Karpas-422 (cell line): Measurements from ENCODE around the gene NEDD4L. TPM values are rescaled to one million over a fixed set of nuclear protein-coding genes. Genes with fewer than 3 reads are reported as not detected.

Source experiments
- DNase-seq: peaks from one replicate; pipeline ENCODE4 v3.0.0-alpha.2; 2015
- H2AFZ ChIP-seq: fragments of 200-600 bp; sonication (generic); 2 replicates; pipeline ENCODE4 v1.6.1; 2014; ENCODE audit warnings: antibody characterized with exemption, low read length, mixed read lengths
- H3K27ac ChIP-seq: fragments of 200-600 bp; sonication (generic); 2 replicates; pipeline ENCODE4 v1.5.1; 2014; ENCODE audit warnings: mild to moderate bottlenecking, low read length, moderate library complexity
- H3K27me3 ChIP-seq: fragments of 200-600 bp; sonication (generic); 2 replicates; pipeline ENCODE4 v1.6.1; 2014; ENCODE audit warnings: low read length, mixed read lengths
- H3K36me3 ChIP-seq: fragments of 200-600 bp; sonication (generic); 2 replicates; pipeline ENCODE4 v1.6.1; 2014; ENCODE audit warnings: low read length, mixed read lengths; ENCODE audit not compliant: insufficient read depth
- H3K4me1 ChIP-seq: fragments of 200-600 bp; sonication (generic); 2 replicates; pipeline ENCODE4 v1.6.1; 2014; ENCODE audit warnings: mild to moderate bottlenecking, low read length, mixed read lengths
- H3K4me2 ChIP-seq: fragments of 200-600 bp; sonication (generic); 2 replicates; pipeline ENCODE4 v1.6.1; 2014; ENCODE audit warnings: low read length, low read depth, mild to moderate bottlenecking; ENCODE audit not compliant: poor library complexity, severe bottlenecking
- H3K4me3 ChIP-seq: fragments of 200-600 bp; sonication (generic); 2 replicates; pipeline ENCODE4 v1.5.1; 2014; ENCODE audit warnings: mild to moderate bottlenecking, antibody characterized with exemption, low read length, mixed read lengths
- H3K79me2 ChIP-seq: fragments of 200-600 bp; sonication (generic); 2 replicates; pipeline ENCODE4 v1.6.1; 2014; ENCODE audit warnings: mild to moderate bottlenecking, low read length, mixed read lengths
- H3K9ac ChIP-seq: fragments of 200-600 bp; sonication (generic); 2 replicates; pipeline ENCODE4 v1.6.0; 2014; ENCODE audit warnings: low read length
- H3K9me2 ChIP-seq: fragments of 200-600 bp; sonication (generic), shearing (Covaris generic); replicated peaks from 2 replicates; pipeline ENCODE4 v1.6.0; 2014; ENCODE audit warnings: mild to moderate bottlenecking, low read length, moderate library complexity; ENCODE audit not compliant: insufficient read depth
- H3K9me3 ChIP-seq: fragments of 300-700, 200-600 bp; sonication (generic); 2 replicates; pipeline ENCODE4 v1.6.1; 2014; ENCODE audit warnings: low read length, mixed read lengths
- H4K20me1 ChIP-seq: fragments of 200-600 bp; sonication (generic); 2 replicates; pipeline ENCODE4 v1.6.1; 2014; ENCODE audit warnings: mild to moderate bottlenecking, antibody characterized with exemption, low read length, low read depth; ENCODE audit not compliant: insufficient read depth
- total RNA-seq: library from RNA; depleted of rRNA; stranded (reverse); fragments of >200 nt; shearing (Covaris generic); gene quantifications from 2 replicates; pipeline ENCODE4 v1.2.3, GENCODE V29; 2014; ENCODE audit warnings: low replicate concordance

NEDD4L gene
- total RNA-seq, 1 experiment from 2014 or later: 17.1 TPM

DNA sequence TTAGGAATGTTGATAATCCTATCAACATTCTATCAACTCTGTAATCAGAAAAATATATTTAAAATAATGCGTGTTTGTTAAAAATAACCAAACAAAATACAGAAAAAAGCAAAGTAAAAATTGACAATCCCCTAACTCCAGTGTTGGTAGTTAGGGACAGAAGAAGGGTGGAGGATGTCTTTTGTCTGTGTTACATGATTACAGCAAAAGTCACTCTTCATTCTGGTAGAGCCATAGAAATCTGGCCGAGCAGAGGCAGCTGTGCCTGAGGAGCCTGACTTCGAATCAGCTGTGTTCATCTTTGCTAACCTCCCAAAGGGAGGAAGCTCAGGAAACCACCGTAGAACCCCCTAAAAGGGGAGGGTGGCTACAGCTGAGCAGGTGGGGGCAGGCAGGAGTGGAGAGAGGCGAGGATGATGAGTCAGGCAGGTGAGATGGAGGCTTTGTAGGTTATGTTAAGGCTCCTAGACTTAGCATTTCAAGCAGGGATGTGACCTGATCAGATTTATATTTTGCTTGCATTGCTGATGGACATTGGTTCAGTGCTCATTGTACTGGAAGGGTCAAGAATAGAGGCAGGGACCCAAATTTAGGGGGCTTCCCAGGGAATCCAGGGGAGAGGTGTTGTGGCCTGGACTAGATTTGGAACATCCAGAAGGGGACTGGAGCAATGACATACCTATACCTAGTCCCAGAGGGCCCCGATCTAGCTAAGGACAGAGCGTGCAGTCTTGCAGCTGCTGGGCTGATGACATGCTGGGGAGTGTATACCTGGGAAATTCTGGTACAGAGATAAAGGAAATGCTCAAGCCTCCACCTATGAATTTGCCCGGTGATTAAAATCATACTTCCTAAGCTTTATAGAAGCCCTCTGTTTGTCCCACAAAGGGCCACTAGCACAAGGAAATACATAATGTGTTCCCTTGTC lies 95.7 kb downstream of the NEDD4L start:
- H3K4me1 ChIP-seq: peaks cover 4% of the 10 kb centered on the region; the same call in 1 of the 2 replicates
- H3K9ac ChIP-seq: no peak overlapping the region
- H3K36me3 ChIP-seq: no peaks in the 10 kb centered on the region
- no peak overlapping the region for H2AFZ ChIP-seq
- H3K4me3 ChIP-seq: no peak overlapping the region
- H3K9me2 ChIP-seq: no peaks in the 10 kb centered on the region
- no peak overlapping the region for H3K27ac ChIP-seq
- H3K9me3 ChIP-seq: no peaks in the 10 kb centered on the region
- H3K4me2 ChIP-seq: no peak overlapping the region
- no peak for DNase-seq
- no peaks in the 10 kb centered on the region for H3K79me2 ChIP-seq
- no peaks in the 10 kb centered on the region for H3K27me3 ChIP-seq
- peaks cover 40% of the 10 kb centered on the region for H4K20me1 ChIP-seq

DNA sequence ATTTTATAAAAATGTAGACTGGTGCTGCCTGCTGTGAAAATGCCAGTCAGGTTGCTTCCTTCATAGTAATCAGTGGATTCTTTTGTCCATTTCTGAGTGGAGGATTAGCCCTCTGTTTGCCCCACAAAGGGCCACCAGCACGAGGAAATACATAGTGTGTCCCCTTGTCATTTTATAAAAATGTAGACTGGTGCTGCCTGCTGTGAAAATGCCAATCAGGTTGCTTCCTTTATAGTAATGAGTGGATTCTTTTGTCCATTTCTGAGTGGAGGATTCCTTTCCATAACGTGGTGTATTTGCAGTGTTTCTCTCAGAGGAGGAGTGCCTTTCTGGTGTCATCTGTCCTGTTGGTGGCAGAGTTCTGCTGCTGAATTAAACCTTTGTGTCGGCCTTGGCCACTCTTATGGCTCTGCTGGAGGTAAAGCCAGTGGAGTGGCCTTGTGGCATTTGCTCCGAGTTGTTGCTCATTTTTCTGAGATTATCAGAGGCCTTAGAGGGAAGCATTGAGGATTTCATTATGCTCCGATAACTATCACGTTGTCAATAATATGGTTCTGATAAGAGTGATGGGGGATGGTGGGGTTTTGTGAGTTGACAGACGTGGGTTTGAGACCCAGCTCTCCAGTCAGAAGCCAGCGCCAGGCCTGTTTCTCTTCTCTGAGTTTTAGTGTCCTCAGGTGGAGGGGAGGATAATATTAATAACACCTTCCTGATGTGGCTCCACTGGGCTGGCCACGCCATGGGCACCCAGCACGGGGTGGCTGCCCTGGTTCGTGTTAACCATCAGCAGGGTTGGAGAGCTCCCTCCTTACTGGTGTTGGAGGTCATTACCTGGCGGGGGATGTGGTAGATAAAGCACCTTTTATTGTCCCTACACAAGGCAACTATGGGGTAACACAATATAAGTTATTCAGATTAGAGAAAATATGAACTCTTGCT lies 96.6 kb downstream of the NEDD4L start:
- Histone ChIP-seq H3K79me2 (no peaks in the 10 kb centered on the region), H3K9ac (no peak overlapping the region), H2AFZ (no peak overlapping the region)

DNA sequence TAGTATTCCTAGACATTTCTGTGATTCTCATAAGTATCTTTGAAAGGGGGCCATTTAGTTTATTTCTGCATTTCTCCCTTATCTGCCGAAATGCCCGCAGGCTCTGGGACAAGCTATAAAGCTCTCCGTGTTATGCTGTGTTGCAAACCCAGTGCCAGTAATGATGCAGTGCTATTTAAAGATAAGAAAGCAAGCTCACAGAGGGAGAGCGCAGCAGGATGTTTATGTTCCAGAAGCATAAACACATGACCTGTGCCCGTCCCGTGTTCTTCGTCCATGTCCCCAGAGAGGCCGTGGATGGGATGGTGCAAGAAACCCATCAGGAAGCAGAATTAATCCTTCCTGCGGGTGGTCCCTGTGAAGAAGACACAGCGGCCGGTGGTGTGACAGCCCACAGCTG lies 99.4 kb downstream of the NEDD4L start:
- Histone ChIP-seq H3K79me2 (no peaks in the 10 kb centered on the region), H3K9me3 (no peaks in the 10 kb centered on the region), H3K27me3 (no peaks in the 10 kb centered on the region), H4K20me1 (peaks cover 39% of the 10 kb centered on the region), H2AFZ (no peak overlapping the region), H3K36me3 (no peaks in the 10 kb centered on the region), H3K4me1 (peaks cover 13% of the 10 kb centered on the region), H3K27ac (no peak overlapping the region), H3K9ac (no peak overlapping the region), H3K9me2 (no peaks in the 10 kb centered on the region), H3K4me3 (no peak overlapping the region), H3K4me2 (no peak overlapping the region)
- no peak for DNase-seq

More for the DNA sequence above, 96.6 kb downstream of the NEDD4L start:
- Histone ChIP-seq H3K9me2 (no peaks in the 10 kb centered on the region), H3K27ac (no peak overlapping the region), H3K4me1 (peaks cover under 1% of the 10 kb centered on the region; the same call in 1 of the 2 replicates), H3K4me3 (no peak overlapping the region), H3K27me3 (no peaks in the 10 kb centered on the region), H3K4me2 (no peak overlapping the region), H4K20me1 (peaks cover 43% of the 10 kb centered on the region), H3K9me3 (no peaks in the 10 kb centered on the region), H3K36me3 (no peaks in the 10 kb centered on the region)
- DNase-seq: no peak

DNA sequence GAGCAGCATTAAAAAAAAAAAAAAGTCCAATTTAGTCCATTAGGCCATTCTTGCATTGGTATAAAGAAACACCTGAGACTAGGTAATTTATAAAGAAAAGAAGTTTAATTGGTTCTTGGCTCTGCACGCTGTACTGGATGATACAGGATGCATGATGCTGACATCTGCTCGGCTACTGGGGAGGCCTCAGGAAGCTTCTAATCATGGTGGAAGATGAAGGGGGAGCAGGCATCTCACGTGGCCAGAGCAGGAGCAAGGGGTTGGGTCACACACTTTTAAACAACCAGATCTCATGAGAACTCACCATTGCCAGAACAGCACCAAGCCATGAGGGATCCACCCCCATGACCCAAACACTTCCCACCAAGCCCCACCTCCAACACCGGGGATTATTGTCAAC lies 100.1 kb downstream of the NEDD4L start:
- Histone ChIP-seq H2AFZ (no peak overlapping the region), H3K4me2 (no peak overlapping the region), H3K4me3 (no peak overlapping the region), H3K4me1 (peaks cover 19% of the 10 kb centered on the region), H4K20me1 (peaks cover 46% of the 10 kb centered on the region), H3K27me3 (no peaks in the 10 kb centered on the region), H3K79me2 (no peaks in the 10 kb centered on the region), H3K9me2 (no peaks in the 10 kb centered on the region), H3K9me3 (no peaks in the 10 kb centered on the region), H3K9ac (no peak overlapping the region), H3K36me3 (no peaks in the 10 kb centered on the region), H3K27ac (no peak overlapping the region)
- DNase-seq: no peak

DNA sequence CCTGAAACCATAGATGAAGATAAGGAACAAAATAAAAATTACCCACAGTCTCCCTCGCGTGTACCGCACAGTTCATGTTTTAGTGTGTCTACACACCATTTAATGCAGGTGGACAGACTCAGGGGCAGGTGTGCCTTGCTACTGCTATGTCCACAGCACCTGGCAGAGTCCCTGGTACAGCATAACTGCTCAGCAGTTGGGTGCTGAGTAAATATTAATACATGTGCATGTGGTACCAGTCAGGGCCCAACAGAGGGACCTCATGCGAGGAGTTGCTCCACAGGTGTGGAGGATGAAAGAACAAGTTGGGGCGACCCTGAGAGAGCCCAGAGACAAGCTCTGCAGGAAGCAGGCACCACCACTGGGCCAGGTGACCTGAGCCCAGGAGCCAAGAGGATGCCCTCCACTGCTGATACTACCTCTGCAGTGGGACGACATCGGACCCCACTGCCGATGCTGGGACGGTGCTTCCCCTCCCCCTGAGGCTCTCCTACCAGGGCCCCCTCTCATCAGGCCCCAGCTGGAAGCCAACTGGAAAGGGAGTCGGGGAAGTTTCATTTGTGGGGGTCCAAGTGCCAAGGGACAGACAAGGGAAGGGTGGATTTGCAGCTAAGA lies 100.8 kb downstream of the NEDD4L start:
- no peaks in the 10 kb centered on the region for H3K27me3 ChIP-seq
- no peak overlapping the region for H3K4me2 ChIP-seq
- no peaks in the 10 kb centered on the region for H3K9me2 ChIP-seq
- no peak overlapping the region for H3K27ac ChIP-seq
- peaks cover 19% of the 10 kb centered on the region for H3K4me1 ChIP-seq
- no peak overlapping the region for H2AFZ ChIP-seq
- no peak overlapping the region for H3K4me3 ChIP-seq
- peaks cover 47% of the 10 kb centered on the region for H4K20me1 ChIP-seq
- no peaks in the 10 kb centered on the region for H3K9me3 ChIP-seq
- no peaks in the 10 kb centered on the region for H3K36me3 ChIP-seq
- no peak overlapping the region for H3K9ac ChIP-seq
- no peaks in the 10 kb centered on the region for H3K79me2 ChIP-seq
- DNase-seq: no peak

DNA sequence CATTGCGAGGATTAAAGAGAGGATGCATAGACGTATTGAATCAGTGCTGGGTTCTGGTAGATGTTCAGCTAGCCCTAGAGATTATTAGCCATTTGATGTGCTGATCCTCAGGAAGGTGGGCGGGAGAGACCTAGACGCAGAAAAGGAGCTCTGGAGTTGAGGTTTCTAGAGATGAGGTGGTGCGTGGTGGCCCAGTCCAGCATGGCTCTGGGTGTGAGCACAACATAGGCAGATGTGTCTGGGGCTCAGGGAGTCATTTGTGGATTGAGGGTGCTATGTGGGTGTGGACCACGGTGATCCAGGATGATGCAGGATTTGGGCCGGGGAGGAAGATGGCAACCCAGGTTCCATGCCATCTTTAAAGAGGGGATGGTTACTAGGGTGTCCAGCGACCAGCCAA lies 102.1 kb downstream of the NEDD4L start:
- H3K9ac ChIP-seq: no peak overlapping the region

DNA sequence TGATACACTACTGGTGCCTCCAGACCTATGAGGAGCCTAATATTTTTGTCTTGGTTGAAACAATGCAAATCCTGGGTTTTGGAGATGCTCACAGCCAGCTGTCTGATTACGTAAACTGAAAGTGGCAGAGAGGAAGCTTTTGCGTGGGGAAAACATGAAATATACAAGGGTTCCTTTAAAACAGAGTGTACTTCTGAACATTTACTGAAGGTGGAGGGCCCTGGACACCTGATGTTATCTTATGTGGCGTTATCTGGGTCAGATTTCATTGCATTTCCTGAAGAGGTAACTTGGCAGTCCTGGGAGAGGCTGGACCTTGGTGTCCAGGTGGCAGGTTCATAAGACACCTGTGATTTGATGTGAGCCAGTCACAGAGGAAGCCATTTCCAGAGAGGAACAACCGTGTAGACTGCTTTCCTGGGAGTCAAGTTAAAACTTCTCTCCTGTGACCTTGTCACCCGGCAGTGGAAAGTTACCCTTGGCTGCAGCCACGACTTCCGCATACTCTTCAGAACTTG lies 105.0 kb downstream of the NEDD4L start:
- peak; percentile 48 for DNase-seq
- Histone ChIP-seq H3K27ac (no peak overlapping the region), H3K27me3 (no peaks in the 10 kb centered on the region), H3K4me2 (no peak overlapping the region), H2AFZ (no peak overlapping the region), H3K9ac (no peak overlapping the region), H4K20me1 (peaks cover 32% of the 10 kb centered on the region), H3K9me2 (no peaks in the 10 kb centered on the region), H3K4me1 (peaks cover 19% of the 10 kb centered on the region), H3K79me2 (no peaks in the 10 kb centered on the region), H3K9me3 (no peaks in the 10 kb centered on the region), H3K4me3 (no peak overlapping the region), H3K36me3 (no peaks in the 10 kb centered on the region)

More for the DNA sequence above, 102.1 kb downstream of the NEDD4L start:
- peaks cover 19% of the 10 kb centered on the region for H3K4me1 ChIP-seq
- H3K36me3 ChIP-seq: no peaks in the 10 kb centered on the region
- H3K9me2 ChIP-seq: no peaks in the 10 kb centered on the region
- H3K4me2 ChIP-seq: no peak overlapping the region
- no peak overlapping the region for H3K27ac ChIP-seq
- no peak overlapping the region for H2AFZ ChIP-seq
- H3K4me3 ChIP-seq: no peak overlapping the region
- no peaks in the 10 kb centered on the region for H3K9me3 ChIP-seq
- no peaks in the 10 kb centered on the region for H3K79me2 ChIP-seq
- peaks cover 37% of the 10 kb centered on the region for H4K20me1 ChIP-seq
- no peaks in the 10 kb centered on the region for H3K27me3 ChIP-seq
- DNase-seq: no peak
